B cell (primary cell): ENCODE measurements around the gene KHK. TPM values are rescaled to one million over a fixed set of nuclear protein-coding genes. Genes with fewer than 3 reads are reported as not detected.

ENCODE experiments used
- ATAC-seq: fragments of 200-7000 bp; cut with Tn5 transposase; one replicate; pipeline ENCODE4 v1.10.0; 2021; ENCODE audit warnings: low read depth, mild to moderate bottlenecking, moderate number of reproducible peaks, moderate library complexity
- CTCF ChIA-PET: fragments of 350-600 bp; sonication (Branson Sonifier 250); formaldehyde crosslinking; loops from one replicate; lab custom pipeline; 2021; ENCODE audit warnings: antibody characterized with exemption, inconsistent platforms; lab: Charles Lee
- POLR2A ChIA-PET: fragments of 350-600 bp; sonication (Branson Sonifier 250); formaldehyde crosslinking; loops from one replicate; lab custom pipeline; 2021; ENCODE audit warnings: antibody characterized with exemption; lab: Charles Lee
- DNase-seq: peaks from one replicate; pipeline ENCODE4 v3.0.0; 2013
- H2AFZ ChIP-seq: 2 replicates; pipeline ENCODE4 v1.6.1; 2012; ENCODE audit warnings: mild to moderate bottlenecking, low read depth, low read length; ENCODE audit not compliant: insufficient read depth, poor library complexity, severe bottlenecking
- H3K27ac ChIP-seq, 2 donors: 1 replicate in 1 of 2; 2 replicates in 1 of 2; pipeline ENCODE4 v1.5.1; 2012 to 2013; ENCODE audit warnings: low read length in 2 of 2, mild to moderate bottlenecking in 2 of 2, moderate library complexity in 1 of 2
- H3K27me3 ChIP-seq, 4 experiments: fragments of 200-600 bp in 1 of 4; sonication (generic) in 1 of 4; replicated peaks in 1 of 4; 1 replicate in 2 of 4; 2 replicates in 2 of 4; pipeline versions ENCODE4 v1.6.1 to v1.7.0; 2013 to 2016; ENCODE audit warnings: low read length in 3 of 4, mild to moderate bottlenecking in 2 of 4, mixed read lengths in 1 of 4, moderate library complexity in 1 of 4; ENCODE audit not compliant: insufficient read depth in 4 of 4, control insufficient read depth in 3 of 4; ENCODE audit errors: control extremely low read depth in 1 of 4
- H3K36me3 ChIP-seq, 2 experiments: replicated peaks in 1 of 2; 1 replicate in 1 of 2; 2 replicates in 1 of 2; pipeline versions ENCODE4 v1.6.1 to v1.7.1; 2013; ENCODE audit warnings: low read length in 1 of 2; ENCODE audit not compliant: insufficient read depth in 2 of 2, control insufficient read depth in 1 of 2; ENCODE audit errors: control extremely low read depth in 1 of 2, extremely low read depth in 1 of 2
- H3K4me1 ChIP-seq, 2 donors: fragments of 200-600 bp in 1 of 2; sonication (generic) in 1 of 2; 1 replicate in 1 of 2; 2 replicates in 1 of 2; pipeline versions ENCODE4 v1.5.1 to v1.6.1; 2013 to 2017; ENCODE audit warnings: low read length in 2 of 2; ENCODE audit not compliant: control insufficient read depth in 2 of 2, insufficient read depth in 2 of 2
- H3K4me2 ChIP-seq: replicated peaks from 2 replicates; pipeline ENCODE3; 2012; ENCODE audit warnings: mild to moderate bottlenecking, low read depth, low read length; ENCODE audit not compliant: poor library complexity, severe bottlenecking
- H3K4me3 ChIP-seq, 5 experiments: fragments of 200-600 bp in 1 of 5; sonication (generic) in 1 of 5; 1 replicate in 3 of 5; 2 replicates in 2 of 5; pipeline versions ENCODE4 v1.5.1 to v1.7.0; 2011 to 2016; ENCODE audit warnings: low read length in 4 of 5, mild to moderate bottlenecking in 4 of 5, low read depth in 2 of 5, control low read depth in 1 of 5, moderate library complexity in 1 of 5; ENCODE audit not compliant: insufficient read depth in 1 of 5; ENCODE audit errors: control extremely low read depth in 1 of 5, extremely low read depth in 1 of 5
- H3K79me2 ChIP-seq: fragments of 200-600 bp; sonication (generic); one replicate; pipeline ENCODE4 v1.6.0; 2016; ENCODE audit warnings: low read length; ENCODE audit not compliant: control insufficient read depth, insufficient read depth
- H3K9ac ChIP-seq: fragments of 200-600 bp; sonication (generic); 2 replicates; pipeline ENCODE4 v1.6.1; 2017; ENCODE audit warnings: mild to moderate bottlenecking, low read length, moderate library complexity
- H3K9me3 ChIP-seq, 3 donors: one replicate each; pipeline versions ENCODE4 v1.6.1 to v1.7.1; 2013; ENCODE audit warnings: low read length in 2 of 3; ENCODE audit not compliant: control insufficient read depth in 2 of 3, insufficient read depth in 1 of 3; ENCODE audit errors: control extremely low read depth in 1 of 3
- H4K20me1 ChIP-seq: 2 replicates; pipeline ENCODE4 v1.6.0; 2012; ENCODE audit warnings: mild to moderate bottlenecking, low read length; ENCODE audit not compliant: insufficient read depth, control insufficient read depth, poor library complexity, severe bottlenecking
- H3K27ac Mint-ChIP-seq: one replicate; pipeline ENCODE4 v1.8.0; 2021; ENCODE audit warnings: mixed read lengths
- H3K27me3 Mint-ChIP-seq: one replicate; pipeline ENCODE4 v1.8.0; 2021; ENCODE audit warnings: mixed read lengths
- H3K4me1 Mint-ChIP-seq: one replicate; pipeline ENCODE4 v1.8.0; 2021; ENCODE audit warnings: mixed read lengths
- H3K4me3 Mint-ChIP-seq: one replicate; pipeline ENCODE4 v1.8.0; 2021; ENCODE audit warnings: mixed read lengths
- H3K9me3 Mint-ChIP-seq: one replicate; pipeline ENCODE4 v1.8.0; 2022; ENCODE audit warnings: mixed read lengths; ENCODE audit not compliant: insufficient read depth
- CTCF ChIP-seq: fragments of 200-600 bp; IDR thresholded peaks from one replicate; pipeline ENCODE4 v1.8.0; 2022; ENCODE audit warnings: antibody characterized with exemption, mild to moderate bottlenecking
- EZH2 ChIP-seq: IDR thresholded peaks from 2 replicates; pipeline ENCODE4 v1.6.1; 2012; ENCODE audit warnings: borderline replicate concordance, low read depth, mild to moderate bottlenecking, moderate library complexity, low read length; ENCODE audit not compliant: insufficient read depth, poor library complexity, severe bottlenecking
- WGBS: methylation state at CpG from one replicate; pipeline ENCODE4 v1.1.5; 2013; ENCODE audit warnings: missing lambda C conversion rate; ENCODE audit not compliant: insufficient coverage; 5-methylcytosine and 5-hydroxymethylcytosine counted together
- intact Hi-C: fragments of 100-400 bp; cut with micrococcal nuclease; formaldehyde crosslinking; loops from one replicate; pipeline ENCODE4 v1.10.0; 2022
- polyA plus RNA-seq: library from polyadenylated mRNA; depleted of rRNA; stranded (reverse); fragments of >200 nt; gene quantifications from 2 replicates; pipeline ENCODE4 v1.2.3, GENCODE V29; 2012
- total RNA-seq, 2 donors: library from RNA; stranded (reverse); fragments of 120-200 nt in 1 of 2; gene quantifications; 1 replicate in 1 of 2; 2 replicates in 1 of 2; pipeline versions ENCODE4 v1.2.3 to v1.2.4, GENCODE V29; 2013 to 2022

Gene KHK
- total and polyA plus RNA-seq, 2 donors (not counting 1 experiment from before 2014, with no cell fraction given): 3.3 to 4.0 TPM

GRCh38 chr2:27042159-27042661 lies 44.4 kb upstream of the KHK start:
- ATAC-seq (peak; percentile 99), DNase-seq (peak; percentile 93)
- peak overlapping the region; percentile 97 for H3K27ac Mint-ChIP-seq
- peaks cover 0 to 41% of the 10 kb centered on the region in 2 experiments for H3K36me3 ChIP-seq
- POLR2A ChIA-PET: interaction anchor here (0.6 to 2.9 kb wide), 4 partner anchors 9 to 353 kb away, joined by 3 to 24 read pairs (median 3); partner anchors contain the start of gene AGBL5
- H4K20me1 ChIP-seq: peaks cover 7% of the 10 kb centered on the region
- no peak overlapping the region for H2AFZ ChIP-seq
- no peaks in the 10 kb centered on the region for H3K79me2 ChIP-seq
- H3K4me3 ChIP-seq: peak overlapping the region in 3 of 5 experiments; percentile 13 to 51 (median 41)
- H3K27ac ChIP-seq: peak overlapping the region; percentile 83 to 92
- WGBS: 54% methylated on average over 4 of the region's 10 CpGs
- CTCF ChIA-PET: interaction anchor here (1.7 kb wide), 1 partner anchor 9 kb away, joined by 10 read pairs; the partner anchor contains the start of gene AGBL5
- no peaks in the 10 kb centered on the region for H3K9me3 ChIP-seq
- H3K27me3 ChIP-seq: no peaks in the 10 kb centered on the region
- no peak for TF ChIP-seq EZH2
- H3K4me1 ChIP-seq: peaks cover 28 to 37% of the 10 kb centered on the region in 2 donors
- intact Hi-C loops: loop anchor here (1.0 kb wide), 2 partner anchors 8 to 10 kb away; partner anchors contain the start of gene TMEM214
- peak overlapping the region; percentile 39 for H3K9ac ChIP-seq
- H3K4me1 Mint-ChIP-seq: peaks cover 29% of the 10 kb centered on the region
- no peaks in the 10 kb centered on the region for H3K9me3 Mint-ChIP-seq
- H3K4me3 Mint-ChIP-seq: peak overlapping the region; percentile 75
- peak overlapping the region; percentile 66 for H3K4me2 ChIP-seq
- H3K27me3 Mint-ChIP-seq: no peaks in the 10 kb centered on the region

GRCh38 chr2:27042985-27043634 lies 43.5 kb upstream of the KHK start:
- peak overlapping the region; percentile 83 to 92 for H3K27ac ChIP-seq
- no peak overlapping the region for H3K9ac ChIP-seq
- H3K36me3 ChIP-seq: peaks cover 0 to 32% of the 10 kb centered on the region in 2 experiments
- no peaks in the 10 kb centered on the region for H3K79me2 ChIP-seq
- H3K27ac Mint-ChIP-seq: no peak overlapping the region
- H4K20me1 ChIP-seq: peaks cover 3% of the 10 kb centered on the region
- H3K4me3 Mint-ChIP-seq: peak overlapping the region; percentile 8
- POLR2A ChIA-PET: interaction anchor here (2.9 kb wide), 1 partner anchor 8 kb away, joined by 24 read pairs; the partner anchor contains the start of gene AGBL5
- WGBS: 100% methylated on average over 5 of the region's 7 CpGs
- ATAC-seq (no peak), DNase-seq (no peak)
- no peak overlapping the region for H3K4me2 ChIP-seq
- TF ChIP-seq CTCF (no peak), EZH2 (no peak)
- intact Hi-C loops: loop anchor here (1.0 kb wide), 2 partner anchors 7 to 11 kb away; partner anchors contain the start of gene TMEM214
- CTCF ChIA-PET: interaction anchor here (1.7 kb wide), 1 partner anchor 8 kb away, joined by 10 read pairs; the partner anchor contains the start of gene AGBL5
- no peak overlapping the region for H3K4me3 ChIP-seq
- no peaks in the 10 kb centered on the region for H3K27me3 Mint-ChIP-seq
- H3K9me3 ChIP-seq: no peaks in the 10 kb centered on the region
- H3K27me3 ChIP-seq: no peaks in the 10 kb centered on the region
- no peak overlapping the region for H2AFZ ChIP-seq
- H3K4me1 Mint-ChIP-seq: peaks cover 29% of the 10 kb centered on the region
- H3K4me1 ChIP-seq: peaks cover 28 to 37% of the 10 kb centered on the region in 2 donors
- no peaks in the 10 kb centered on the region for H3K9me3 Mint-ChIP-seq
